HG03196 (cell line): ENCODE results near the gene REG3A.

Experiments used
- ATAC-seq: cut with Tn5 transposase; IDR thresholded peaks from one replicate; pipeline ENCODE4 v1.9.1; 2021; ENCODE audit not compliant: unreplicated experiment

The REG3A gene

GRCh38 chr2:79122676-79123075 is 36.9 kb downstream of the REG3A start:
- no peak for ATAC-seq

- no peak for ATAC-seq
Observed at GRCh38 chr2:79120194-79120713, 39.3 kb downstream of the REG3A start, which contains the start of gene REG1A. TSS of gene REG1A (plus strand) at chr2:79120488. CDS start at chr2:79120862, 374 bp downstream.

GRCh38 chr2:79116997-79117928 is 42.3 kb downstream of the REG3A start:
- no peak for ATAC-seq

GRCh38 chr2:79114797-79115494 is 44.6 kb downstream of the REG3A start:
- no peak for ATAC-seq

- ATAC-seq, result no peak
Observed at GRCh38 chr2:79112269-79112668, 47.3 kb downstream of the REG3A start.
